ENCODE data around the gene TRIO. TPM values are rescaled to one million over a fixed set of nuclear protein-coding genes. Genes with fewer than 3 reads are reported as not detected.

The TRIO gene
- total RNA-seq, 1 donor from 2014 or later, result 34.9 TPM

GRCh38 chr5:14145435-14146334 is 2.5 kb downstream of the TRIO start:
- ATAC-seq (no peak), DNase-seq (ENCODE audit: low spot score) (no peak)

DNA sequence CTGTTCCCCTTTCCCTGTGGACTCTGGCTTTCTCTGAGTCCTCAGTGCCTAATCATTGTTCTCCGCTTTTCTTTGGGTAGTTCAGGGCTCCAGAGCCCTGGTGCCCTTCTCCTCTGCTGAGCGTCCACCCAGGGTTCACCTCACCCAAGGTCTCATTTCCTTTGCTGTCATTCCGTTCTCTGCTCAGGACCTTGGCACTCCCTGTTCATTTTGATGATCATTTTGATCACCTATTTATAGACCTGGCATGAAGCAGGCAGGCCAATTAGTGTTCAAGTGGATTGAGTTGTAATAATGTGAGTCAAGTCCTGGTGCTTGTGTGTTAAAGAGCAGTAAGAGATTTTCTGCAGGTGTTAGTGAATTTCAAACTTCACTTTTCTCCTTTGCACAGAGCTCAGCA is 3.6 kb downstream of the TRIO start:
- DNase-seq (ENCODE audit: low spot score) (no peak), ATAC-seq (no peak)

DNA sequence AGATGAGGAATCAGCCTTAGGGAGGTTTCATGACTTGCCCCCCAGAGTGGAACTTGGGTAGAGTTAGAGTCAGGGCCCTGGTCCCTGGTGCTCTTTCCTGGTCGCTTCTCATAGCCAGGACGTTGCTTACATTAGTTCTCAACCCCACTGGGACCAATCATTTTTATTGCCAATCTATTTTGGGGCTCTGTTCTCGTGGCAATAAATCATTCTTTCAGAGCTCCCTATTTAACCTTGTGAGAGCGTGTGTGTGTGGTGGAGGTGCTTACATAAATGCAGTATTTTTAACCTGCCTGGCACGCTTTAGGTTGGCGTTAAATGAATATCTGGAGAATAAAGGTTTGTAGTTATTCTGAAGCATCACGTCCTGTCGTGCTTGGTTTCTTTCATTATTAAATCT is 4.1 kb downstream of the TRIO start:
- ATAC-seq (no peak), DNase-seq (ENCODE audit: low spot score) (no peak)

- DNase-seq (ENCODE audit: low spot score), result no peak
- no peak for ATAC-seq
These were observed 5.3 kb downstream of the TRIO start for GRCh38 chr5:14148483-14148882.

- ATAC-seq (peak; percentile 58), DNase-seq (ENCODE audit: low spot score) (peak; percentile 67)
These were observed 5.9 kb downstream of the TRIO start for GRCh38 chr5:14148890-14149671.

- ATAC-seq, result no peak
These were observed 6.6 kb downstream of the TRIO start for GRCh38 chr5:14149672-14150274.

GRCh38 chr5:14151416-14151815 is 8.3 kb downstream of the TRIO start:
- ATAC-seq, result no peak
- no peak for DNase-seq (ENCODE audit: low spot score)

More at GRCh38 chr5:14149672-14150274, 6.6 kb downstream of the TRIO start:
- DNase-seq (ENCODE audit: low spot score), result no peak

GRCh38 chr5:14153071-14153864 is 10.1 kb downstream of the TRIO start:
- ATAC-seq, result no peak

GRCh38 chr5:14153932-14154731 is 11.0 kb downstream of the TRIO start:
- peak; percentile 72 for ATAC-seq
- no peak for DNase-seq (ENCODE audit: low spot score)

More at GRCh38 chr5:14153071-14153864, 10.1 kb downstream of the TRIO start:
- no peak for DNase-seq (ENCODE audit: low spot score)

DNA sequence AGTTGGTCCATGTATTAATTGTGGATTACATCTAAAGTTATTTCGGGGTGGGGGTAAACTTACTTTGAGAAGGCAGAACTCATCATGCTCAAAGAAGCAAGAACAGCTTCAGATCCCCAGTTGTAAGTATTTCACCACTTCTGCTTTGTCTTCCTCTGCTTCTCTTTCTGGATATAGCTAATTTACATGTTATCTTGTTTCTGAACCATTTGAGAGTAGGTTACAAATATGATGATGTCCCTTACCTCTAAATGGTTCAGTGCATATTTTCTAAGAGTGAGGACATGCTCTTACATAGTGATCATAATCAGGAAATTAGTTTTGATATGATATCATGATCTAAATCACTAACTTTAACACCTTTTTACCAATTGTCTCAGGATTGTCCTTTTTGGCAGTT is 11.9 kb downstream of the TRIO start:
- no peak for DNase-seq (ENCODE audit: low spot score)
- no peak for ATAC-seq

DNA sequence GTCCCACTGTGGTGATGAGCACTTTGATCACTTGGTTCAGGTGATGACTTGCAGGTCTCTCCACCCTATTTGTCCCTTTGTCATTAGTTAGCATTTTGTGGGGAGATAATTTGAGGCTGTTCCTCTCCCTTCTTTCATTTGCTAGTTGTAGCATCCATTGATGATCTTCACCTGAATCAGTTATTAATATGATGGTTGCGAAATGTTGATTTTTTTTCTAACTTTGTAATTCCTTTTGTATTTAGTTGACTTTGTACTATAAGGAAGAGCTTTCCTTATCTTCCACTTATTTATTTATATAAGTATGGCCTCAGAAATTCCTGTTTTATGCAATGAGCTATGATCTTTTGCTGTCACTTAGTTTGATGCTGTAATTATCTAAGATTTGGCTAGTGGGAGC is 12.6 kb downstream of the TRIO start:
- no peak for DNase-seq (ENCODE audit: low spot score)
- no peak for ATAC-seq

- no peak for ATAC-seq
These were observed 13.1 kb downstream of the TRIO start for GRCh38 chr5:14156290-14156649.

DNA sequence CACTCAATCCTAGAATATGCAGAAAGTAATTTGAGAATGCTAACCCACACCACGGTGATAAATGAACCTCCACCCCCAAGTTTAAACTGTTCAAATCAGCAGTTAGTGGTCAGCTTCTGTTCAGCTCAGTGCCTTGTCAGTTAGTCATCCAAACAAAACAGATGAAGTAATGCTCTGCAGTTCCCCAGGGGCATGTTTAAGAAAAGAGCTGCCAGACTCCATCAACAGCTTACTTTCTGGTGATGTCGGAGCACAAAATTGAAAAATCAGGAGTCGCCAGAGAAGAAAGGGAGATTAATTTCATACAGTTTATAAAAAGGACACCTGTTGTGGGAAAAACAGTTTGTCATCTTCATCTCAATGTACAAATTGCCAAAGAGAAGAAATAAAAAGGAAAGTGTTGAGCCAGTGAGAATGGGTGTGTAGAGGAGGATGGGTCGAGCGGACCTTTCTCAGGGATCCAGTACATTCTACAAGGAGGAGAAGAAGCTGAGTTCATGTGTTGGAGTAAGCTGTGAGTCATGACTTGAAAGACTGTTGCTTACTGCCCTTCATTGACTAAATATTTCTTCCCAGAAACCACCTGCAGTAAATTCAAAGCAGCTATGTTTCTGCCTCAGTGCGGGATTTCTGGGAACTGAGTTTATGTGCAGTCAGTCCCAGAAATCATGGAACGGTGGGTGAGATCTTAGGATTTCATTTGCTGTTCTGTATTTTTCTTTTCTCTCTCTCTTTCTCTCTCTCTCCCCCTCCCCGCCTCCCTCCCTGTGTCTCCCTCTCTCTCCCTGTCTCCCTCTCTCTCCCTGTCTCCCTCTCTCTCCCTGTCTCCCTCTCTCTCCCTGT is 13.7 kb downstream of the TRIO start:
- peak; percentile 46 for ATAC-seq

More at GRCh38 chr5:14156290-14156649, 13.1 kb downstream of the TRIO start:
- DNase-seq (ENCODE audit: low spot score), result no peak

DNA sequence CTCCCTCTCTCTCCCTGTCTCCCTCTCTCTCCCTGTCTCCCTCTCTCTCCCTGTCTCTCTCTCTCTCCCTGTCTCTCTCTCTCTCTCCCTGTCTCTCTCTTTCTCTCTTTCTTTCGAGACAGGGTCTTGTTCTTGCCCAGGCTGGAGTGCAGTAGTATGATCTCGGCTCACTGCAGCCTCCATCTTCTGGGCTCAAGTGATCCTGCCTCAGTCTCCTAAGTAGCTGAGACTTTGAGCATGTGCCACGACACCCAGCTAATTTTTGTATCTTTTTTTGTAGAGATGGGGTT is 14.3 kb downstream of the TRIO start:
- DNase-seq (ENCODE audit: low spot score) (no peak), ATAC-seq (no peak)

More for the DNA sequence above, 13.7 kb downstream of the TRIO start:
- DNase-seq (ENCODE audit: low spot score), result no peak

- ATAC-seq (no peak), DNase-seq (ENCODE audit: low spot score) (no peak)
These were observed 15.9 kb downstream of the TRIO start for GRCh38 chr5:14158890-14159666.

DNA sequence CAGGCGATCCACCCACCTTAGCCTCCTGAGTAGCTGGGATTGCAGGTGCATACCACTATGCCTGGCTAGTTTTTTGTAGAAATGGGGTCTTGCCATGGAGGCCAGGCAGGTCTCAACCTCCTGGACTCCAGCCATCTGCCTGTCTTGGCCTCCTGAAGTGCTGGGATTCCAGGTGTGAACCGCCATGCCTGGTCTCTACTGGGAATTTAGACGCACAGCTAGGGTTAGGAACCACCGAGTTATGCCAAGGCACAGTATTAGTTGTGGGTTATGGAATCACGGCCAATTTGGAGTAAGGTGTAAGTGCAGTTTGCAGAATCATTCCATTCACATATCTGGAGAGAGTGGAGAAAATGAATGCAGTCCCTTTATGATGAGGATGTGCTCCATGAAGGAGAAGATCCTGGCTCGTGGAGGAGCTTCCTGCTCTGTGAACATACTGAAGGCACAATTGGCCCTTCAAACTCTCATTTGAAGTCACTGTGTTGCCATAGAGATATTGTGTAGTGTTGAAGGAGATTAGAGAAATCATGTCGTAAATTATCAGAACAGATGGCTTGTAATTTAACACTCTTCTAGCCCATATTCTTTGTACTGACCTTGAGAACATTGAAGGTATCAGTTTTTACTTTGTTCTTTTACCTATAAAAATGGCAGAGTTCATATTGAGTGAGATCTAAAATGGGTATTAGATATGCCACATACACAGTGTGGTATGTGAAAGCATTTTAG is 18.8 kb downstream of the TRIO start:
- ATAC-seq (no peak), DNase-seq (ENCODE audit: low spot score) (no peak)
